Smooth muscle cell (in vitro differentiated cells): Measurements from ENCODE around the gene LPAR1. TPM values are rescaled to one million over a fixed set of nuclear protein-coding genes. Genes with fewer than 3 reads are reported as not detected.

Experiments used
- DNase-seq: peaks from one replicate; lab custom pipeline; 2025; ENCODE audit not compliant: unreplicated experiment; lab: John Stamatoyannopoulos, UW
- H2AFZ ChIP-seq: fragments of 200-600 bp; sonication (generic); 2 replicates; pipeline ENCODE4 v1.6.0; 2016; ENCODE audit warnings: antibody characterized with exemption, low read depth, mild to moderate bottlenecking
- H3F3A ChIP-seq: fragments of 200-600 bp; sonication (generic); 2 replicates; pipeline ENCODE4 v1.6.0; 2017; ENCODE audit warnings: antibody characterized with exemption, low read depth
- H3K27ac ChIP-seq: fragments of 200-600 bp; sonication (generic); 2 replicates; pipeline ENCODE4 v1.5.1; 2016; ENCODE audit warnings: low read depth, mild to moderate bottlenecking
- H3K27me3 ChIP-seq: fragments of 200-600 bp; sonication (generic); 2 replicates; pipeline ENCODE4 v1.6.1; 2016; ENCODE audit warnings: low read depth, mild to moderate bottlenecking
- H3K36me3 ChIP-seq: fragments of 200-600 bp; sonication (generic); 2 replicates; pipeline ENCODE4 v1.5.1; 2016; ENCODE audit warnings: low read depth
- H3K4me1 ChIP-seq: fragments of 200-600 bp; sonication (generic); 2 replicates; pipeline ENCODE4 v1.5.1; 2016; ENCODE audit warnings: low read depth
- H3K4me2 ChIP-seq: fragments of 200-600 bp; sonication (generic); 2 replicates; pipeline ENCODE4 v1.6.0; 2016; ENCODE audit warnings: mild to moderate bottlenecking
- H3K4me3 ChIP-seq: fragments of 200-600 bp; sonication (generic); 2 replicates; pipeline ENCODE4 v1.5.1; 2016; ENCODE audit warnings: mild to moderate bottlenecking
- H3K79me2 ChIP-seq: fragments of 200-600 bp; sonication (generic); 2 replicates; pipeline ENCODE4 v1.6.0; 2016; ENCODE audit warnings: low read depth, mild to moderate bottlenecking
- H3K9ac ChIP-seq: fragments of 200-600 bp; sonication (generic); 2 replicates; pipeline ENCODE4 v1.6.0; 2016; ENCODE audit warnings: low read depth
- H3K9me3 ChIP-seq: fragments of 200-600 bp; sonication (generic); replicated peaks from 2 replicates; pipeline ENCODE4 v1.5.1; 2016; ENCODE audit warnings: low read depth
- H4K20me1 ChIP-seq: fragments of 200-600 bp; sonication (generic); 2 replicates; pipeline ENCODE4 v1.6.0; 2016; ENCODE audit warnings: low read depth
- CTCF ChIP-seq: fragments of 200-600 bp; sonication (generic); IDR thresholded peaks from 2 replicates; pipeline ENCODE4 v1.5.1; 2017; ENCODE audit warnings: borderline replicate concordance, mild to moderate bottlenecking, antibody characterized with exemption; ENCODE audit not compliant: insufficient read depth, poor library complexity, severe bottlenecking
- WGBS: methylation state at CpG from one replicate; pipeline ENCODE4 v1.1.7; 2016; ENCODE audit warnings: low lambda C conversion rate; 5-methylcytosine and 5-hydroxymethylcytosine counted together
- polyA plus RNA-seq: library from polyadenylated mRNA; unstranded; fragments of >200 nt; fragmentation: Nextera tagmentation; extraction: Ambion mirVana; gene quantifications from 2 replicates; pipeline ENCODE4 v1.2.1, GENCODE V29; 2016
- total RNA-seq: library from RNA; depleted of rRNA; stranded (reverse); fragments of >200 nt; gene quantifications from 2 replicates; pipeline ENCODE4 v1.2.3, GENCODE V29; 2014

Gene LPAR1
- total and polyA plus RNA-seq, 2 experiments from 2014 or later: 20.5 to 21.3 TPM

DNA sequence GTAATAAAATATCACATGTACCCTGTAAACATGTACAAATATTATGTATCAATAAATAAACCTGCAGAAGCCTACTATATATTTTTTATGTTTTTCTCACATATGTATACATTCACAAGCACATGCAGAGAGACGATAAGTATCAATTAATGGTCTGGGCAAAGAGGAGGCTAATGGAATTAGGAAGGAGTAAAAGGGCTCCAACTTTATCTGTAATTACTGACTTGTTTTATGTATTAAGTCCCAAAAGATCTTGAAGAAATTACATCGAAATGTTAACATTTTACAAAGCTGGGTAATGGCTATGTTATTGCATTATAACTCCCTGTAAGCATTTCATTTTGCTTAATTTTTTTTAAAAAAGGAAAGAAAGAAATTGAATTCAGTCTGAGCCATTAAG is 78.0 kb downstream of the LPAR1 start:
- no peak overlapping the region for H3K9ac ChIP-seq
- no peaks in the 10 kb centered on the region for H3F3A ChIP-seq
- H2AFZ ChIP-seq: no peak overlapping the region
- no peaks in the 10 kb centered on the region for H4K20me1 ChIP-seq
- peaks cover 3% of the 10 kb centered on the region for H3K79me2 ChIP-seq
- no peak overlapping the region for H3K4me3 ChIP-seq
- peaks cover 11% of the 10 kb centered on the region for H3K9me3 ChIP-seq
- H3K4me2 ChIP-seq: no peak overlapping the region
- WGBS: 96% methylated on average over 2 of the region's 2 CpGs
- peaks cover 10% of the 10 kb centered on the region for H3K36me3 ChIP-seq
- no peak for TF ChIP-seq CTCF
- no peaks in the 10 kb centered on the region for H3K4me1 ChIP-seq
- no peak overlapping the region for H3K27ac ChIP-seq
- no peaks in the 10 kb centered on the region for H3K27me3 ChIP-seq
- no peak for DNase-seq

- Histone ChIP-seq H3K4me2 (no peak overlapping the region), H3K27ac (no peak overlapping the region), H3F3A (no peaks in the 10 kb centered on the region), H3K79me2 (peaks cover 3% of the 10 kb centered on the region), H3K9me3 (peaks cover 11% of the 10 kb centered on the region), H4K20me1 (no peaks in the 10 kb centered on the region), H3K27me3 (no peaks in the 10 kb centered on the region), H3K4me1 (no peaks in the 10 kb centered on the region), H3K36me3 (peaks cover 10% of the 10 kb centered on the region), H3K9ac (no peak overlapping the region), H3K4me3 (no peak overlapping the region), H2AFZ (no peak overlapping the region)
- no peak for TF ChIP-seq CTCF
- DNase-seq: no peak
- WGBS: 92% methylated on average over 1 of the region's 1 CpG
These were observed 79.4 kb downstream of the LPAR1 start for GRCh38 chr9:110958847-110959246.

DNA sequence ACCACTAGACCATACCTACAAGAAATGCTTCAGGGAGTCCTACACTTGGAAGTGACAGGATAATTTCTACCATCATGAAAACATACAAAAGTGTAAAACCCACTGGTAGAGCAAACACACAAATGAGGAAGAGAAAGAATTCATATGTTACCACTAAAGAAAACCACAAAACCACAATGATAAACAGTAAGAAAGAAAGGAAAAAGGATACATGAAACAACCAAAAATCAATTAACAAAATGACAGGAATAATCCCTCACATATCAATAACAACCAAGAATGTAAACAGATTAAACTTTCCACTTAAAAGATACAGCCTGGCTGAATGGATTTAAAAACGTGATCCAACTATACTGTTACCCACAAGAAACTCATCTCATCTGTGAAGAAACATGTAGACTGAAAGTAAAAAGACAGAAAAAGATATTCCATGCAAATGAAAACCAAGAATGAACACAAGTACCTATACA is 83.4 kb downstream of the LPAR1 start:
- Histone ChIP-seq H3K9ac (no peak overlapping the region), H3K27me3 (no peaks in the 10 kb centered on the region), H3F3A (no peaks in the 10 kb centered on the region), H3K4me3 (no peak overlapping the region), H3K27ac (no peak overlapping the region), H4K20me1 (peaks cover 5% of the 10 kb centered on the region), H3K79me2 (peaks cover 3% of the 10 kb centered on the region), H2AFZ (no peak overlapping the region), H3K4me2 (no peak overlapping the region), H3K36me3 (peaks cover 10% of the 10 kb centered on the region), H3K4me1 (no peaks in the 10 kb centered on the region), H3K9me3 (peaks cover 11% of the 10 kb centered on the region)
- 12% methylated on average over 1 of the region's 1 CpG for WGBS
- TF ChIP-seq CTCF: no peak
- DNase-seq: no peak

DNA sequence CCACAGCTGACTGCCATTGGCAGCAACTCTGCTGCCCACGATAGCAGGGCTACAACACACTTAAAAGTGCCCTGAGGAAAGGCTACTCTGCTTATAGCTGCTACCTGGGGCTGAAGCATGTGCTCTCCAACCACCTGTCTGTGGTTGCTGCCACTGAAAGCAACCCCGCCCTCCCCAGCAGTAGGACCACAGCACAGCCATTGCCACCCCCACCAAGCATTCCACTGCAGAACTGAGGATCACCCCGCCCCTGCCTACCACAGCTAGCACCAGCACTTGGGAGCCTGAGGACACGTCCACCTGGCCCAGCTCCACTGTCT is 85.8 kb downstream of the LPAR1 start:
- H3K4me3 ChIP-seq: no peak overlapping the region
- no peaks in the 10 kb centered on the region for H3K27me3 ChIP-seq
- no peaks in the 10 kb centered on the region for H3F3A ChIP-seq
- H3K27ac ChIP-seq: no peak overlapping the region
- peaks cover 5% of the 10 kb centered on the region for H4K20me1 ChIP-seq
- H3K79me2 ChIP-seq: peaks cover 3% of the 10 kb centered on the region
- 94% methylated on average over 3 of the region's 4 CpGs for WGBS
- no peaks in the 10 kb centered on the region for H3K9me3 ChIP-seq
- DNase-seq: no peak
- no peaks in the 10 kb centered on the region for H3K36me3 ChIP-seq
- no peaks in the 10 kb centered on the region for H3K4me1 ChIP-seq
- H2AFZ ChIP-seq: no peak overlapping the region
- no peak for TF ChIP-seq CTCF
- no peak overlapping the region for H3K4me2 ChIP-seq
- no peak overlapping the region for H3K9ac ChIP-seq
